Measurements from ENCODE around the gene SNRPB.

DNA sequence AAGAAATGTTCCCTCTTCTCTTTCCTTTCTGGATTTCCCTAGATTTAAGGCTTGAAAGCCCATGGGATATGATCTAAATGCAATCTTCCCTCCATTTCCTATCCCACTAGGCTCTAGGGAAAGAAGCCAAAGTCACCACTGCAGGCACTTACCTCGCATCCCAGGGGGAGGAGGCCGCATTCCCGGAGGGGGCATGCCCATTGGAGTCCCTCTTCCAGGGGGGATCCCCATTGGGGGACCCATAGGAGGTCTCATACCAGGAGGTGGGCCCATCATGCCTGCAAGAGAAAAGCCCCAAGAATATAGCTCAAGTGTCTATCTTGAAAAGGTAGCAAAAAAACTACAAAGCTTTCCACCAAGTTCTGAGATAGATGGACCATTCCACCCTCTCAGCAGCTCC is 8.1 kb downstream of the SNRPB start:
- TF ChIP-seq, protein P1, sequence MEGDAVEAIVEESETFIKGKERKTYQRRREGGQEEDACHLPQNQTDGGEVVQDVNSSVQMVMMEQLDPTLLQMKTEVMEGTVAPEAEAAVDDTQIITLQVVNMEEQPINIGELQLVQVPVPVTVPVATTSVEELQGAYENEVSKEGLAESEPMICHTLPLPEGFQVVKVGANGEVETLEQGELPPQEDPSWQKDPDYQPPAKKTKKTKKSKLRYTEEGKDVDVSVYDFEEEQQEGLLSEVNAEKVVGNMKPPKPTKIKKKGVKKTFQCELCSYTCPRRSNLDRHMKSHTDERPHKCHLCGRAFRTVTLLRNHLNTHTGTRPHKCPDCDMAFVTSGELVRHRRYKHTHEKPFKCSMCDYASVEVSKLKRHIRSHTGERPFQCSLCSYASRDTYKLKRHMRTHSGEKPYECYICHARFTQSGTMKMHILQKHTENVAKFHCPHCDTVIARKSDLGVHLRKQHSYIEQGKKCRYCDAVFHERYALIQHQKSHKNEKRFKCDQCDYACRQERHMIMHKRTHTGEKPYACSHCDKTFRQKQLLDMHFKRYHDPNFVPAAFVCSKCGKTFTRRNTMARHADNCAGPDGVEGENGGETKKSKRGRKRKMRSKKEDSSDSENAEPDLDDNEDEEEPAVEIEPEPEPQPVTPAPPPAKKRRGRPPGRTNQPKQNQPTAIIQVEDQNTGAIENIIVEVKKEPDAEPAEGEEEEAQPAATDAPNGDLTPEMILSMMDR (IDR thresholded peaks at IDR 0.05) = no peak
- no peak for TF ChIP-seq POLR2AphosphoS5 (IDR thresholded peaks at IDR 0.05; ENCODE audit: low read depth, low read length)
- no peak for TF ChIP-seq TCF7L2 (IDR thresholded peaks at IDR 0.05; ENCODE audit: low read depth, low read length)
- TF ChIP-seq, protein P2, sequence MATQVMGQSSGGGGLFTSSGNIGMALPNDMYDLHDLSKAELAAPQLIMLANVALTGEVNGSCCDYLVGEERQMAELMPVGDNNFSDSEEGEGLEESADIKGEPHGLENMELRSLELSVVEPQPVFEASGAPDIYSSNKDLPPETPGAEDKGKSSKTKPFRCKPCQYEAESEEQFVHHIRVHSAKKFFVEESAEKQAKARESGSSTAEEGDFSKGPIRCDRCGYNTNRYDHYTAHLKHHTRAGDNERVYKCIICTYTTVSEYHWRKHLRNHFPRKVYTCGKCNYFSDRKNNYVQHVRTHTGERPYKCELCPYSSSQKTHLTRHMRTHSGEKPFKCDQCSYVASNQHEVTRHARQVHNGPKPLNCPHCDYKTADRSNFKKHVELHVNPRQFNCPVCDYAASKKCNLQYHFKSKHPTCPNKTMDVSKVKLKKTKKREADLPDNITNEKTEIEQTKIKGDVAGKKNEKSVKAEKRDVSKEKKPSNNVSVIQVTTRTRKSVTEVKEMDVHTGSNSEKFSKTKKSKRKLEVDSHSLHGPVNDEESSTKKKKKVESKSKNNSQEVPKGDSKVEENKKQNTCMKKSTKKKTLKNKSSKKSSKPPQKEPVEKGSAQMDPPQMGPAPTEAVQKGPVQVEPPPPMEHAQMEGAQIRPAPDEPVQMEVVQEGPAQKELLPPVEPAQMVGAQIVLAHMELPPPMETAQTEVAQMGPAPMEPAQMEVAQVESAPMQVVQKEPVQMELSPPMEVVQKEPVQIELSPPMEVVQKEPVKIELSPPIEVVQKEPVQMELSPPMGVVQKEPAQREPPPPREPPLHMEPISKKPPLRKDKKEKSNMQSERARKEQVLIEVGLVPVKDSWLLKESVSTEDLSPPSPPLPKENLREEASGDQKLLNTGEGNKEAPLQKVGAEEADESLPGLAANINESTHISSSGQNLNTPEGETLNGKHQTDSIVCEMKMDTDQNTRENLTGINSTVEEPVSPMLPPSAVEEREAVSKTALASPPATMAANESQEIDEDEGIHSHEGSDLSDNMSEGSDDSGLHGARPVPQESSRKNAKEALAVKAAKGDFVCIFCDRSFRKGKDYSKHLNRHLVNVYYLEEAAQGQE (IDR thresholded peaks at IDR 0.05; ENCODE audit: insufficient read depth in 1 of 2, low read depth in 2 of 2, low read length in 1 of 2) = no peak
